Activated CD8-positive, alpha-beta memory T cell treated with anti-CD3 and anti-CD28 coated beads for 48 hours (primary cell): Measurements from ENCODE around the gene UBALD2.
"Not testable (repeated sequence)": the region's sequence is repeated elsewhere in the genome, so short reads cannot be mapped to it uniquely, and the experiment has no call there.

Experiments used
- DNase-seq, 3 experiments: peaks; one replicate each; pipeline ENCODE4 v3.0.0-alpha.2; 2020; ENCODE audit warnings: low read depth in 2 of 3, low spot score in 2 of 3

UBALD2 gene

GRCh38 chr17:76265624-76266243 lies 586 bp downstream of the UBALD2 start:
- no peak for DNase-seq

- DNase-seq, result no peak
Observed at GRCh38 chr17:76266244-76266938, 1.2 kb downstream of the UBALD2 start.

- no peak for DNase-seq
Observed at GRCh38 chr17:76267051-76267576, 2.0 kb downstream of the UBALD2 start.

- not testable (repeated sequence) for DNase-seq
Observed at GRCh38 chr17:76267581-76268001, 2.4 kb downstream of the UBALD2 start.

GRCh38 chr17:76268015-76268749 lies 3.0 kb downstream of the UBALD2 start:
- peak in 1 of 3 experiments; percentile 58 for DNase-seq

- DNase-seq, result no peak
Observed at GRCh38 chr17:76268991-76269981, 4.1 kb downstream of the UBALD2 start.

- no peak for DNase-seq
Observed at GRCh38 chr17:76270127-76270592, 5.0 kb downstream of the UBALD2 start.

GRCh38 chr17:76270770-76271668 lies 5.9 kb downstream of the UBALD2 start:
- DNase-seq, result no peak

- peak in 2 of 3 experiments; percentile 82 to 91 for DNase-seq
Observed at GRCh38 chr17:76271669-76272540, 6.8 kb downstream of the UBALD2 start.

- peak in 1 of 3 experiments; percentile 61 for DNase-seq
Observed at GRCh38 chr17:76272541-76273444, 7.6 kb downstream of the UBALD2 start.

- DNase-seq, result no peak
Observed at GRCh38 chr17:76273445-76274111, 8.4 kb downstream of the UBALD2 start.

- DNase-seq, result no peak
Observed at GRCh38 chr17:76274112-76274956, 9.2 kb downstream of the UBALD2 start.

- no peak for DNase-seq
Observed at GRCh38 chr17:76275382-76276068, 10.4 kb downstream of the UBALD2 start.

GRCh38 chr17:76276069-76276431 lies 10.9 kb downstream of the UBALD2 start:
- no peak for DNase-seq

GRCh38 chr17:76276461-76277299 lies 11.5 kb downstream of the UBALD2 start:
- no peak for DNase-seq
